Activated T-cell treated with anti-CD3 and anti-CD28 coated beads, Interleukin-2, amount 50 U/mL, for 4 hours (primary cell): ENCODE data around the gene GNAT3. TPM values are rescaled to one million over a fixed set of nuclear protein-coding genes. Genes with fewer than 3 reads are reported as not detected.

Experiments
- total RNA-seq, 3 donors: library from RNA; stranded (reverse); gene quantifications; one replicate each; pipeline ENCODE4 v1.2.1, GENCODE V29; 2021

The GNAT3 gene
- total RNA-seq, 3 donors from 2014 or later, result not detected

Other genes starting within 250 kb of the GNAT3 start
- gene CD36, start 126.6 kb upstream of the GNAT3 start, total RNA-seq, result under 1 TPM; 0.42 to 0.87 (median 0.68) TPM